ENCODE measurements around the gene CASZ1. TPM values are rescaled to one million over a fixed set of nuclear protein-coding genes. Genes with fewer than 3 reads are reported as not detected.

Gene CASZ1
- total RNA-seq, 1 experiment from 2014 or later: 15.2 TPM

- Histone ChIP-seq H3K9me3 (ENCODE audit: insufficient read depth, low read depth) (no peaks in the 10 kb centered on the region), H4K20me1 (ENCODE audit: insufficient read depth) (no peaks in the 10 kb centered on the region), H3K4me1 (replicated peaks; ENCODE audit: insufficient read depth) (peaks cover 31% of the 10 kb centered on the region), H3K4me3 (no peak overlapping the region), H3K27ac (no peak overlapping the region), H3K4me2 (no peak overlapping the region), H3K79me2 (ENCODE audit: low read depth) (no peaks in the 10 kb centered on the region), H3F3A (ENCODE audit: insufficient read depth, low read depth) (peaks cover 7% of the 10 kb centered on the region; the same call in 1 of the 2 replicates), H3K36me3 (ENCODE audit: low read depth) (no peaks in the 10 kb centered on the region), H3K27me3 (ENCODE audit: insufficient read depth, low read depth) (no peaks in the 10 kb centered on the region), H2AFZ (no peak overlapping the region), H3K9me2 (ENCODE audit: insufficient read depth) (no peaks in the 10 kb centered on the region)
- ChIA-PET POLR2A (ENCODE audit: unreplicated experiment) (no interaction called here), CTCF (no interaction called here)
- no peak for DNase-seq
- intact Hi-C loops (cut with micrococcal nuclease; ENCODE audit: unreplicated experiment): no loop called here
- TF ChIP-seq EZH2 (IDR thresholded peaks at IDR 0.05; ENCODE audit: low read depth): no peak
- no peak for TF ChIP-seq CTCF (conservative IDR thresholded peaks at IDR 0.05)
- BruUV-seq (replicated peaks): no TSS peak
Observed at GRCh38 chr1:10765304-10765703, 31.1 kb downstream of the CASZ1 start.

- H3K27me3 ChIP-seq (ENCODE audit: insufficient read depth, low read depth): no peaks in the 10 kb centered on the region
- H3K27ac ChIP-seq: no peak overlapping the region
- H3K79me2 ChIP-seq (ENCODE audit: low read depth): no peaks in the 10 kb centered on the region
- H3K36me3 ChIP-seq (ENCODE audit: low read depth): no peaks in the 10 kb centered on the region
- peaks cover 40% of the 10 kb centered on the region for H3K4me1 ChIP-seq (replicated peaks; ENCODE audit: insufficient read depth)
- intact Hi-C loops (cut with micrococcal nuclease; ENCODE audit: unreplicated experiment): no loop called here
- H3K4me2 ChIP-seq: no peak overlapping the region
- no peak overlapping the region for H3K4me3 ChIP-seq
- BruUV-seq (replicated peaks): no TSS peak
- H3K9me3 ChIP-seq (ENCODE audit: insufficient read depth, low read depth): no peaks in the 10 kb centered on the region
- H2AFZ ChIP-seq: no peak overlapping the region
- TF ChIP-seq EZH2 (IDR thresholded peaks at IDR 0.05; ENCODE audit: low read depth): no peak
- no peak for TF ChIP-seq CTCF (conservative IDR thresholded peaks at IDR 0.05)
- H3F3A ChIP-seq (ENCODE audit: insufficient read depth, low read depth): peaks cover 10% of the 10 kb centered on the region; the same call in 1 of the 2 replicates
- ChIA-PET POLR2A (ENCODE audit: unreplicated experiment) (no interaction called here), CTCF (no interaction called here)
- no peaks in the 10 kb centered on the region for H4K20me1 ChIP-seq (ENCODE audit: insufficient read depth)
- no peak for DNase-seq
- H3K9me2 ChIP-seq (ENCODE audit: insufficient read depth): no peaks in the 10 kb centered on the region
Observed at GRCh38 chr1:10764296-10764798, 32.1 kb downstream of the CASZ1 start.

GRCh38 chr1:10762875-10763274, 33.6 kb downstream of the CASZ1 start:
- CTCF ChIA-PET: no interaction called here
- Histone ChIP-seq H3K4me3 (no peak overlapping the region), H3K4me1 (replicated peaks; ENCODE audit: insufficient read depth) (peaks cover 44% of the 10 kb centered on the region), H3F3A (ENCODE audit: insufficient read depth, low read depth) (peaks cover 10% of the 10 kb centered on the region; the same call in 1 of the 2 replicates), H3K27ac (no peak overlapping the region), H2AFZ (no peak overlapping the region), H3K9me2 (ENCODE audit: insufficient read depth) (no peaks in the 10 kb centered on the region), H3K36me3 (ENCODE audit: low read depth) (no peaks in the 10 kb centered on the region), H4K20me1 (ENCODE audit: insufficient read depth) (no peaks in the 10 kb centered on the region), H3K4me2 (peak overlapping the region; percentile 91; the same call in 1 of the 2 replicates), H3K27me3 (ENCODE audit: insufficient read depth, low read depth) (no peaks in the 10 kb centered on the region), H3K79me2 (ENCODE audit: low read depth) (no peaks in the 10 kb centered on the region), H3K9me3 (ENCODE audit: insufficient read depth, low read depth) (no peaks in the 10 kb centered on the region)
- POLR2A ChIA-PET (ENCODE audit: unreplicated experiment): no interaction called here
- DNase-seq: no peak
- no TSS peak for BruUV-seq (replicated peaks)
- intact Hi-C loops (cut with micrococcal nuclease; ENCODE audit: unreplicated experiment): no loop called here
- no peak for TF ChIP-seq CTCF (conservative IDR thresholded peaks at IDR 0.05)
- no peak for TF ChIP-seq EZH2 (IDR thresholded peaks at IDR 0.05; ENCODE audit: low read depth)

Data from PC-9 (cell line).